Subcutaneous adipose tissue (tissue), 4 donors: Measurements from ENCODE around the gene EPHB4. TPM values are rescaled to one million over a fixed set of nuclear protein-coding genes. Genes with fewer than 3 reads are reported as not detected.

Experiments
- total RNA-seq, 4 donors: library from RNA; depleted of rRNA; stranded (reverse); fragments of >200 nt; gene quantifications; one replicate each; pipeline ENCODE4 v1.1.0, GENCODE V29; 2016
- TF ChIP-seq, protein P1 (sequence below): fragments of 450-650 bp; IDR thresholded peaks from one replicate; pipeline ENCODE4 v1.5.1; 2016; ENCODE audit warnings: low read depth, mild to moderate bottlenecking, control low read depth, antibody characterized with exemption, moderate library complexity

The EPHB4 gene
- total RNA-seq, 4 donors from 2014 or later, result 9.5 to 53.7 (median 14.7) TPM

DNA sequence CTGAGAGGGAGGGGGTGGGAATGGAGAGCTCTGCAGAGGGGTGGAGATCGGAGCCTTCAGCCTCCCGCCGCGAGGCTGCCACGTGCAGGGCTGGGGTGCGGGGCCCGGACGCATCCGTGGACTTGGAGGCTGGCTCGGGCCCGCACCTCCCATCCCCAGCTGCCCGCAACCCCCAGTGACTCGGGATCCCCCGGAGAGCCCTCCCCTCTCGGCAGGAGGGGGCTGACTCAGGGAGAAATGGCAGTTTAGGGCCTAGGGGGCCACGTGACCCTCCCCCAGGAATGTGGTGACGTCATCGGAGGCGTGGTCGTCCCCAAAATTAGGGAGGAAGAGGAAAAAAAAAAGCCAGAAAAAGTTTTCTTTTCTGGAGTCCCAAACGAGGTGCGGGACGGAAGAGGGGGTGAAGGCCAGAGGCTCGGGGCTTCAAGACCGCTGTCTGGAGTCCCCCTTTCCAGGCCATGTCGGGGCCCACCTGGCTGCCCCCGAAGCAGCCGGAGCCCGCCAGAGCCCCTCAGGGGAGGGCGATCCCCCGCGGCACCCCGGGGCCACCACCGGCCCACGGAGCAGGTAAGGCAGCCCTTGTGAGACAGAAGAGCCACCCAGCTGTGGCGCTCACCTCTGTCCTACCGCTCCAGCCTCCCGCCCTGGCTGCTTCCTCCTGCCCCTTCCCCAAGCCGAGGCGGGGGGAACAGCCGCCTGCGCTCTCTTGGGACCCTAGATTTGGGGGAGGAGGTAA is 39.9 kb upstream of the EPHB4 start, which contains the start of gene TRIP6:
TSS of gene TRIP6 (plus strand) at position 348 of the 736 bp plus-strand sequence. CDS start at position 459, 111 bp downstream.
- TF ChIP-seq, protein P1, sequence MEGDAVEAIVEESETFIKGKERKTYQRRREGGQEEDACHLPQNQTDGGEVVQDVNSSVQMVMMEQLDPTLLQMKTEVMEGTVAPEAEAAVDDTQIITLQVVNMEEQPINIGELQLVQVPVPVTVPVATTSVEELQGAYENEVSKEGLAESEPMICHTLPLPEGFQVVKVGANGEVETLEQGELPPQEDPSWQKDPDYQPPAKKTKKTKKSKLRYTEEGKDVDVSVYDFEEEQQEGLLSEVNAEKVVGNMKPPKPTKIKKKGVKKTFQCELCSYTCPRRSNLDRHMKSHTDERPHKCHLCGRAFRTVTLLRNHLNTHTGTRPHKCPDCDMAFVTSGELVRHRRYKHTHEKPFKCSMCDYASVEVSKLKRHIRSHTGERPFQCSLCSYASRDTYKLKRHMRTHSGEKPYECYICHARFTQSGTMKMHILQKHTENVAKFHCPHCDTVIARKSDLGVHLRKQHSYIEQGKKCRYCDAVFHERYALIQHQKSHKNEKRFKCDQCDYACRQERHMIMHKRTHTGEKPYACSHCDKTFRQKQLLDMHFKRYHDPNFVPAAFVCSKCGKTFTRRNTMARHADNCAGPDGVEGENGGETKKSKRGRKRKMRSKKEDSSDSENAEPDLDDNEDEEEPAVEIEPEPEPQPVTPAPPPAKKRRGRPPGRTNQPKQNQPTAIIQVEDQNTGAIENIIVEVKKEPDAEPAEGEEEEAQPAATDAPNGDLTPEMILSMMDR, result no peak

GRCh38 chr7:100866729-100867039 is 39.4 kb upstream of the EPHB4 start:
- TF ChIP-seq, protein P1, result no peak

DNA sequence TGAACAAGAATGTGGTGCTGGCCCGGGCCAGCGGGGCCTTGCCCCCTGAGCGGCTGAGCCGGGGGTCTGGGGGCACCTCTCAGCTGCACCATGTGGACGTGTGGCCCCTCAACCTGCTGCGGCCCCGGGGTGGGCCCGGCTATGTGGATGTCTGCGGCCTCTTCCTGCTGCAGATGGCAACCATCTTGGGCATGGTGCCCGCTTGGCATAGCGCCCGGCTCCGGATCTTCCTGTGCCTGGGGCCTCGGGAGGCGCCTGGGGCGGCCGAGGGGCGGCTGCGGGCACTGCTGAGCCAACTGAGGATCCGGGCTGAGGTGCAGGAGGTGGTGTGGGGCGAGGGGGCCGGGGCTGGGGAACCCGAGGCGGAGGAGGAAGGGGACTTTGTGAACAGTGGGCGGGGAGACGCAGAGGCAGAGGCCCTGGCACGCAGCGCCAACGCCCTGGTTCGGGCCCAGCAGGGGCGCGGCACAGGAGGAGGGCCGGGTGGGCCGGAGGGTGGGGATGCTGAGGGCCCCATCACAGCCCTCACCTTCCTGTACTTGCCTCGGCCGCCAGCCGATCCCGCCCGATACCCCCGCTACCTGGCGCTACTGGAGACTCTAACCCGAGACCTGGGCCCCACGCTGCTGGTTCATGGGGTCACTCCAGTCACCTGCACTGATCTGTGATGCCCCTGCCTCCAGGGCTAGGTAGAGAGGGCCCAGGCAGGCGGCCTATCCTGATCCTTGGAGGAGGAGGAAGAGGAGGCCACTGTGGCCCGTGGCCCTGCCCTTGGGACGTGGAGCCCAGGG is 38.8 kb upstream of the EPHB4 start:
- TF ChIP-seq, protein P1, result no peak

DNA sequence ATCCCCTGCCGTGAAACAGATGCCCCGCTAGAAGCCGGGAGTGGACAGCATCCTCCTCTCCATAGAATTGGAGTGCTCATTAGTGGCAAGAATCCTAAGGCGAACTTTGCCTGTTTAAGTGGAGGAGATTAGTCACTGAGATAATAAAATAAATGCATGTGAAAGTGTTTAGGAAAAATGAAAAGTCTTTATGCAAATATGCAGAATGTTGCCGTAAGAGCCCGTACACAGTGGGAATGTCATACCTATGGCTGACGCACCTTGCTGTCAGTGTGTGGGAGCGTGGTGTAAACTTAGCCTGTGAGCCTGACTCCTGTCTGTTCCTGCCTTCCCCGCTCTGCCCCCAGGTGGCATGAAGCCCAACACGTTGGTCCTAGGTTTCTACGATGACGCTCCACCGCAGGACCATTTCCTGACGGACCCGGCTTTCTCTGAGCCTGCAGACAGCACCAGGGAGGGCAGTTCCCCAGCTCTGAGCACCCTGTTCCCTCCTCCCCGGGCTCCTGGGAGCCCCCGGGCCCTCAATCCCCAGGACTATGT is 38.1 kb upstream of the EPHB4 start:
- TF ChIP-seq, protein P1, result no peak

GRCh38 chr7:100864263-100864845 is 37.0 kb upstream of the EPHB4 start:
- TF ChIP-seq, protein P1, result no peak

DNA sequence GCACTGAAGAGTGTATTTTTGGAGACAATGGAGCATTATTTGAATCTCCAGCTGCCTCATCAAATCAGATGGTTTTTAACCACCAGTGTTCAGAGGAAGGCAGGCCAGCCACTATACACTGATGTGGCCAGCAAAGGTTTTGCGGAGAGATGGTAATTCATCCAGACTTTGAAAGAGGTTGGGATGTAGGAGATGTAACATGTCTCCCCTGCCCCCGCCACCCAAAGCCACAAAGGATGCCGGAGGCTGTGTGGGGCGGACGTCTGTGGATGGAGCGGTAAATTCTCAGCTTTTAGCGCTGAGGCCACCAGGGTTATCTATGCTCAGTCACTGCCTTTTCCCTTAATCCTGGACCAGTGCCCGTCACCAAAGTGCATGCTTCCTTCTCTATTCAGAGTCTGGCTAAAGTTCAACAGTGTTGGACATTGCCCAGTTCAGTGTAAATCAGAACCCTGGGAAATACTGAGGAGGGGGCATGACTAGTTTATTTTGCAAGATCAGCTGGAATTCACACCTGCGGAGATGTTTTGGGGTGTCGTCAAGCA is 36.2 kb upstream of the EPHB4 start:
- TF ChIP-seq, protein P1, result no peak
